Vagina (tissue), 2 donors: ENCODE measurements around the gene FIGN.

Experiments used
- CTCF ChIP-seq, 3 experiments: fragments of 450-650 bp in 2 of 3; fragments of 200-600 bp in 1 of 3; sonication (generic) in 1 of 3; IDR thresholded peaks; one replicate each; pipeline ENCODE4 v1.5.1; 2017 to 2019; ENCODE audit warnings: antibody characterized with exemption in 3 of 3, mild to moderate bottlenecking in 2 of 3, moderate library complexity in 2 of 3
- POLR2A ChIP-seq, 2 donors: fragments of 450-650 bp; IDR thresholded peaks; one replicate each; pipeline ENCODE4 v1.6.1; 2017; ENCODE audit warnings: antibody characterized with exemption in 2 of 2, mild to moderate bottlenecking in 2 of 2, moderate library complexity in 2 of 2

DNA sequence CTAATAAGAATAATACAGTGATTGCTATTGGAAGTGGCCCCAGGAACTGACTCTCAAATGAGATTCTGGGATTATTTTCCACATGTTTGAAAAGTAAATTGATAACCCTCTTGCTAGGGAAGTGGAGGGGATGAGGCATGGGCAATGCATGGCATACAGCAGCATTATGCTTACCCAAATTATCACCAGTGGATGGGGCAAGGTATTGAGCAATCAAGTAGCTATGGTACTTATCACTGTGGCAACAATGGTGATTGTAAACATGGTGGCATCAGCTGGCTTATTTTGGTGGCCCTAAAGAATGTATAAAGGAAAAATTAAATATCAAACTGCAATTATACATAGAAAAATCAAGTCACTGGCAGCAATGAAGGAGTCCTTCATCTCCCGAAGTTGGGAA lies 155.1 kb downstream of the FIGN start:
- TF ChIP-seq POLR2A (IDR thresholded peaks at IDR 0.05) (no peak), CTCF (IDR thresholded peaks at IDR 0.05) (no peak)
